ENCODE measurements around the gene ANO1.

The ANO1 gene

DNA sequence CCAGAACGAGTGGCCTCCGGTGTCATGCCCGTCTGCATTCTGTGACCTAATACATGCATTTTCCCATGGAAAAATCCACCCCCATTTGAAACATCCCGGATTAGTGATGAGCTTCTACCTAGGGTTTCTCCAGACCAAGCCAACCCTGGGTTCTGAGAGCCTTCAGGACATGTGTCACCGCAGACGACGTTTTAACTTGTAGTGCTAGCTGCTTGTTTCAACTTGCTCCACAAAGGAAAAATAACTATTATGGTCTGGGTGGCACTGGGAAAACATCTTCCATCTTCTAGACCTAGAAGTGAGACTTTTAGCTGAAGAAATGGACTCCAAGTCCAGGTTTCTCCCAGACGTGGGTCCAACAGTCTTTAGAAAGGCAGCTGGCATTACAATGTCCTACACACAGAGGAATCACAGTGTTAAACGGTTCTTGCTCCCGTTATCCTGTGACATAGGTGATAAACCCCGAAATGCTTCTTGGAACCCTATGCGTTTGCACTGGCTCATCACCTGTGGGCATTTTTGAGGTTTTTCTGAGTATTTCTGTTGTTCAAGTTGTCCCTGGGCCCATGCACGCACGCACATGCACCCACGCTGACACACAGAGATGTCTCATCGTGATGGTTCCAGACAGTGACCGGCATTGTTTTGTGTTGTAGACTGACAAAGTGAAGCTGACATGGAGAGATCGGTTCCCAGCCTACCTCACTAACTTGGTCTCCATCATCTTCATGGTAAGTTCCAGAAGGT lies 78.3 kb downstream of the ANO1 start:
- TF ChIP-seq POU2F2 (IDR thresholded peaks at IDR 0.05; ENCODE audit: low read depth, low read length) (no peak), PAX5 (IDR thresholded peaks at IDR 0.05; ENCODE audit: insufficient read depth, low read length, severe bottlenecking) (no peak), POLR2AphosphoS5 (IDR thresholded peaks at IDR 0.05; ENCODE audit: low read depth, low read length) (no peak), TAF1 (IDR thresholded peaks at IDR 0.05; ENCODE audit: low read depth, low read length) (no peak), SPI1 (IDR thresholded peaks at IDR 0.05; ENCODE audit: low read depth, low read length) (no peak), POLR2A (IDR thresholded peaks at IDR 0.05; ENCODE audit: low read depth, low read length) (no peak)
- DNase-seq (ENCODE audit: insufficient read length, low spot score) = no peak
- no peak for FAIRE-seq

DNA sequence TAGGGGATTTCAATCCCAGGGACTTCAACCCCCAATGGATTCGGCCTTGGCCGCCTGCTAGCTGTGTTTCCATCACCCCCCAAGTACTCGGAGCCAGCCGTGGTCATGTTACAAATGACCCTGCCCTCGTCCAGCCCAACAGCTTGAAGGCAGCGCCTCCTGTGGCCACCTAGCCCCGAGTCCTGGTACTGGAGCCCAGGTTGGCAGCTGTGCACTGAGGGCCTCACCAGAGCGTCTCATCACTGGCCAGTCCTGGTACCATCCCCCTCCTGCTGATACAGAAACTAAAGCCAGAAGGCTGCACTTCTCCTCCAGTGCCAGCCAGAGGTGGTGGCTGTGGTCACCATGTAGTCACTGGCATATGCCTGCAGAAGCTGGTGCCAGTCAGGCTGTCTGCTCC lies 80.1 kb downstream of the ANO1 start:
- no peak for DNase-seq (ENCODE audit: insufficient read length, low spot score)
- no peak for FAIRE-seq
- TF ChIP-seq TAF1 (IDR thresholded peaks at IDR 0.05; ENCODE audit: low read depth, low read length) = no peak
- TF ChIP-seq POLR2A (IDR thresholded peaks at IDR 0.05; ENCODE audit: low read depth, low read length) = no peak
- no peak for TF ChIP-seq POU2F2 (IDR thresholded peaks at IDR 0.05; ENCODE audit: low read depth, low read length)
- no peak for TF ChIP-seq POLR2AphosphoS5 (IDR thresholded peaks at IDR 0.05; ENCODE audit: low read depth, low read length)
- no peak for TF ChIP-seq PAX5 (IDR thresholded peaks at IDR 0.05; ENCODE audit: insufficient read depth, low read length, severe bottlenecking)
- no peak for TF ChIP-seq SPI1 (IDR thresholded peaks at IDR 0.05; ENCODE audit: low read depth, low read length)

DNA sequence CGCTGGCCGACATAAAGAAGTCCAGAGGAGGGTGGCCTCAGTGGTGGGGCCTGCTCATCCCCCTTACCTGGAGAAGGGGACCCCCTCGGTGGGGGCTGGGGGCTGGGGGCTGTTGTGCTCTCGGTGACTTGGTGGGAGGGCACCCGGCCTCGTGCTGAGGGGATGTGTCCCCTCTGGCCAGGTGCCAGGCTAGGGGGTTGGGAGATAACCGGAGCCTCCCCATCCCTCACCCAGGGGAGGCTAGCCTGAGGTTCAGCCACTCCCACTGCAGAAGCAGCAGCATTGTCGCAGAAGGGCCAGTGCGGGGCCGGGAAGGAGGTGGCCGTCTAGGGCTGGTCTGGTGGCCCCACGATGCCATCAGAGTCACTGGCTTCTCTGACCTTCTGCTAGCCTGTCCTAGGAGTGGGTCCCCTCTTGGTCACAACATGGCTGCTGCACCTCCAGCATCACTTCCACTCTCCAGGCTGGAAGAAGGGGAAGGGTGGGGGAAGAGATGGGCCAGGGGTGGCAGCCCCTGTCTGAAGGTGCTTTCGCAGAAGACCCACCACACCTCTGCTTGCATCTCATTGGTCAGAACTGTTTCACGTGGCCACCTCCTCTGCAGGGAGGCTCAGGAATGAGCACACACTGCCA lies 80.8 kb downstream of the ANO1 start:
- DNase-seq (ENCODE audit: insufficient read length, low spot score) (no peak), FAIRE-seq (no peak)

DNA sequence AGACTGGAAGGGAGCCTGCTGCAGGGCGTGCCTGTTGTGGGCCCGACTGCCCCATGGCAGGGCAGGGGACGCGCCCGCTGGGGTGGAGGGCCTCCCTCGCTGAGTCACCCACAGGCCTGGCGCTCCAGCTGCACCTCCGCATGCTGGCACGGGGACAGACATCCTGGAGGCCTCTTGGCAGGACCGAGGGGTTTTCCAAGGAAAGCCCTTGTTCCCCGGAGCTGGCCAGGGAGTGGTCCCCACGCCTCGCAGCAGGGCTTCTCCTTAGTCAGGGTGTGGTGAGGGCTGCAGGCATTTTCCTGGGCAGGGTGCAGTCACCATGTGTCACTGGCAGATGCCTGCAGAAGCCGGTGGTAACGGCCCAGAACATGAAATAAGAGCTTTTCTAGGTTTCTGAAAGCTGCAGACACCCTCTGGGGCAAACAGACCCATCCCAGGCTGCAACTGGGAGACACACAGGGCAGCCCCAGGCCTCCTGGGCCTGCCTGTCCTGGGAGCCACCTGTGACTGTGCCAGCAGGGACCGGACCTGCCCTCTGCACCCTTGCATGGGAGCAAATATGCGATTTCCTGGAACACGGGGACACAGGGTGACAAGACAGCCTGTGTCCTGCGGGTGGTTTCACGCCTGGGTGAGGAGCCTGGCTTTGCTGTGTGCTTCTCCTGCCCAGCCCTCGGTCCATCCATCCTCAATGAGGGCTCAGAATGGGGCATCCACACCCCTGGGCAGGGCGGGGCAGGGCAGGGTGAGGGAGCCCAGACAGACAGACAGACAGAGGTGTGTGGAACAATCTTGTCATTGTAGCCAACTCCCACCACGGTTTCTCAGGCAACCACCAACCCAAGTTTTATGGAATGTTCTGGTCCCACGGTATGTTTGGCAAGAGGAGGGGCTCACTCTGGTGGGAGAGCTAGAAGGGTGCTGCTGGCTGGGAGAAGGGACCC lies 81.8 kb downstream of the ANO1 start:
- FAIRE-seq = no peak
- no peak for DNase-seq (ENCODE audit: insufficient read length, low spot score)
- no peak for TF ChIP-seq TAF1 (IDR thresholded peaks at IDR 0.05; ENCODE audit: low read depth, low read length)
- TF ChIP-seq POLR2A (IDR thresholded peaks at IDR 0.05; ENCODE audit: low read depth, low read length) = no peak
- no peak for TF ChIP-seq POLR2AphosphoS5 (IDR thresholded peaks at IDR 0.05; ENCODE audit: low read depth, low read length)
- no peak for TF ChIP-seq POU2F2 (IDR thresholded peaks at IDR 0.05; ENCODE audit: low read depth, low read length)
- no peak for TF ChIP-seq SPI1 (IDR thresholded peaks at IDR 0.05; ENCODE audit: low read depth, low read length)
- no peak for TF ChIP-seq PAX5 (IDR thresholded peaks at IDR 0.05; ENCODE audit: insufficient read depth, low read length, severe bottlenecking)

More for the DNA sequence above, 80.8 kb downstream of the ANO1 start:
- TF ChIP-seq SPI1 (IDR thresholded peaks at IDR 0.05; ENCODE audit: low read depth, low read length) (no peak), POLR2A (IDR thresholded peaks at IDR 0.05; ENCODE audit: low read depth, low read length) (no peak), POLR2AphosphoS5 (IDR thresholded peaks at IDR 0.05; ENCODE audit: low read depth, low read length) (no peak), POU2F2 (IDR thresholded peaks at IDR 0.05; ENCODE audit: low read depth, low read length) (no peak), TAF1 (IDR thresholded peaks at IDR 0.05; ENCODE audit: low read depth, low read length) (no peak), PAX5 (IDR thresholded peaks at IDR 0.05; ENCODE audit: insufficient read depth, low read length, severe bottlenecking) (no peak)

DNA sequence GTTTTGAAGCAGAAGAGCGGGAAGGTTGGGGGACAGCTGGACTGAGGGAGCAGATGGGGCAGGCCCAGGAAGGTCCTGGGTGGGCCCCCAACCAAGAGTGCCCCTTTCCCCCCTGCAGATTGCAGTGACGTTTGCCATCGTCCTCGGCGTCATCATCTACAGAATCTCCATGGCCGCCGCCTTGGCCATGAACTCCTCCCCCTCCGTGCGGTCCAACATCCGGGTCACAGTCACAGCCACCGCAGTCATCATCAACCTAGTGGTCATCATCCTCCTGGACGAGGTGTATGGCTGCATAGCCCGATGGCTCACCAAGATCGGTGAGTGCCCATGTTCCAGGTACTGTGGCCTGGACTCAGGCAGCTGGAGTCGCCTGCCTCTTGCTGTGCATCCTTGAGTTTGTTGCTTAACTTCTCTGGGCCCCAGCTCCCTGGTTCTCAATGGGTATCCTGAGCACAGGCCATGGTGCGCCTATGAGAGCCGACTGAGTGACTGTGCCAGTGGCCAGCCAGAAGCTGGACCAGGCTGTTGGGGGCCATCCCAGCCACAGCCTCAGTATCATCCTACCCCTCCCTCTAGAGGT lies 83.0 kb downstream of the ANO1 start:
- DNase-seq (ENCODE audit: insufficient read length, low spot score) (no peak), FAIRE-seq (no peak)
- TF ChIP-seq POLR2AphosphoS5 (IDR thresholded peaks at IDR 0.05; ENCODE audit: low read depth, low read length) (no peak), TAF1 (IDR thresholded peaks at IDR 0.05; ENCODE audit: low read depth, low read length) (no peak), SPI1 (IDR thresholded peaks at IDR 0.05; ENCODE audit: low read depth, low read length) (no peak), PAX5 (IDR thresholded peaks at IDR 0.05; ENCODE audit: insufficient read depth, low read length, severe bottlenecking) (no peak), POLR2A (IDR thresholded peaks at IDR 0.05; ENCODE audit: low read depth, low read length) (no peak), POU2F2 (IDR thresholded peaks at IDR 0.05; ENCODE audit: low read depth, low read length) (no peak)

DNA sequence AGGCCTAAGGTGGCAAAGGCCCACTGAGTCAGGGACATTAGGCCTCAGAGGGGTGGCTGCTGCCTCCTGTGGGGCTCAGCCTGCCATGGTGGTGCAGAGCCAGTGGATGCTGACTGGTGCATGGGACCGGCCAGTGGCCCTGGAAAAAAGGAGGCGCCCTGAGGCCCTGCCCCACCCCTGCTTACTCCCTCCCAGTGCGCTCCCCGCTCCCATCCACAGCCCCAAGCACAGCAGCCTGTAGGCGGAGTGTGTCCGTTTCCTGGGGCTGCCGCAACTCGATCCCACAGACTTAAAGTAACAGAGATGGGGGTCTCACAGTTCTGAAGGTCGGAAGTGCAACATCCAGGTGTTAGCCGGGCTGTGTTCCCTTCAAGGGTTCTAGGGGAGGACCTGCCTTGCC lies 86.6 kb downstream of the ANO1 start:
- no peak for TF ChIP-seq TAF1 (IDR thresholded peaks at IDR 0.05; ENCODE audit: low read depth, low read length)
- TF ChIP-seq POLR2A (IDR thresholded peaks at IDR 0.05; ENCODE audit: low read depth, low read length) = no peak
- no peak for TF ChIP-seq PAX5 (IDR thresholded peaks at IDR 0.05; ENCODE audit: insufficient read depth, low read length, severe bottlenecking)
- no peak for TF ChIP-seq POU2F2 (IDR thresholded peaks at IDR 0.05; ENCODE audit: low read depth, low read length)
- TF ChIP-seq SPI1 (IDR thresholded peaks at IDR 0.05; ENCODE audit: low read depth, low read length) = no peak
- TF ChIP-seq POLR2AphosphoS5 (IDR thresholded peaks at IDR 0.05; ENCODE audit: low read depth, low read length) = no peak
- DNase-seq (ENCODE audit: insufficient read length, low spot score) (no peak), FAIRE-seq (no peak)

DNA sequence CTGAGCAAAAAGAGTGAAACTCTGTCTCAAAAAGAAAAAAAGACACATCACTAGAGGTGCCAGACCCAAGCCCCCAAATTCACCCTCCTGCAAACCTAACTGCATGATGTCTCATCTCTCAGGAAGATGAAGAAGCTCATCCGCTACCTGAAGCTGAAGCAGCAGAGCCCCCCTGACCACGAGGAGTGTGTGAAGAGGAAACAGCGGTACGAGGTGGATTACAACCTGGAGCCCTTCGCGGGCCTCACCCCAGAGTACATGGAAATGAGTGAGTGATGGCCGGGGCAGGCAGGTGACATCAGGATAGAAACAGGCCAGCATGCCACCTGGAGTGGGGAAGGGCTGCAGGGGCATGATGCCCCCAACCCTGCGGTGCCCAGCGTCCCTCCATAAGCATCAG lies 89.0 kb downstream of the ANO1 start:
- TF ChIP-seq TAF1 (IDR thresholded peaks at IDR 0.05; ENCODE audit: low read depth, low read length) = no peak
- DNase-seq (ENCODE audit: insufficient read length, low spot score) (no peak), FAIRE-seq (no peak)

DNA sequence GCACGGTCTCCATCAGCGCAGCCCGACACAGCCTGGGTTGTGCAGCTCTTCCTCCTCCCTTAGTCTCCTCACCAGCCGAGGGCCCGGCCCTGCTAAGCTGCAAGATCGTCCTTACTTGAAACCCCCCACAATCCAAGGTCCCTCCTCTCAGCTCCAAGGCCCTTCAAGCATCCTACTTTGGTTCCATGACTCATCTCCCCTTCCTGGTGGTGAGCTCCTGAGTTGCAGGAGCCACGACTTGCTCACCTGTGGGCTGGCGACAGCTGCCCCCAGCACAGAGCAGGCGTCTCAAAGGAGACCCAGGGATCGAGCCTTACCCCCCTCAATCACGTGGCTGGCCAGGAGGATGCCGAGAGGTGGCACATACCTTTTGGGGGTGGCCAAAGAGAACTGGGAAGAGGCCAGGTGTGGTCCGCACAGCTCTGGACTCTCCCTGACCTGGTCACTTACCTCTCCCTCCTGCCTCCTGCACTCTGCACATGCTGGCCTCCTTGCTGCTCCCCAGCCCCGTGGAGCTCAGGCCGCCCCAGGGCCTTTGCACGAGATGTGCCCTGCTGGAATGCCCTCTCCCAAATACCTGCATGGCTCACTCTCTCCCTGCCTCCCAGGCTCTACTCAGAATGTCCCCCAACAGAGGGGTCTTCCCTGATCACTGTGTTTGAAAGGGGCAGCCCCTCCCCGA lies 89.7 kb downstream of the ANO1 start:
- DNase-seq (ENCODE audit: insufficient read length, low spot score) (no peak), FAIRE-seq (no peak)
- no peak for TF ChIP-seq POU2F2 (IDR thresholded peaks at IDR 0.05; ENCODE audit: low read depth, low read length)
- no peak for TF ChIP-seq POLR2AphosphoS5 (IDR thresholded peaks at IDR 0.05; ENCODE audit: low read depth, low read length)
- TF ChIP-seq POLR2A (IDR thresholded peaks at IDR 0.05; ENCODE audit: low read depth, low read length) = no peak
- TF ChIP-seq SPI1 (IDR thresholded peaks at IDR 0.05; ENCODE audit: low read depth, low read length) = no peak
- TF ChIP-seq PAX5 (IDR thresholded peaks at IDR 0.05; ENCODE audit: insufficient read depth, low read length, severe bottlenecking) = no peak
- no peak for TF ChIP-seq TAF1 (IDR thresholded peaks at IDR 0.05; ENCODE audit: low read depth, low read length)

Data from GM12891 (cell line).